ENCODE data around the gene AOX1. TPM values are rescaled to one million over a fixed set of nuclear protein-coding genes. Genes with fewer than 3 reads are reported as not detected.

AOX1 gene
- total and polyA plus RNA-seq, 2 experiments from 2014 or later = 1.4 to 5.0 TPM

DNA sequence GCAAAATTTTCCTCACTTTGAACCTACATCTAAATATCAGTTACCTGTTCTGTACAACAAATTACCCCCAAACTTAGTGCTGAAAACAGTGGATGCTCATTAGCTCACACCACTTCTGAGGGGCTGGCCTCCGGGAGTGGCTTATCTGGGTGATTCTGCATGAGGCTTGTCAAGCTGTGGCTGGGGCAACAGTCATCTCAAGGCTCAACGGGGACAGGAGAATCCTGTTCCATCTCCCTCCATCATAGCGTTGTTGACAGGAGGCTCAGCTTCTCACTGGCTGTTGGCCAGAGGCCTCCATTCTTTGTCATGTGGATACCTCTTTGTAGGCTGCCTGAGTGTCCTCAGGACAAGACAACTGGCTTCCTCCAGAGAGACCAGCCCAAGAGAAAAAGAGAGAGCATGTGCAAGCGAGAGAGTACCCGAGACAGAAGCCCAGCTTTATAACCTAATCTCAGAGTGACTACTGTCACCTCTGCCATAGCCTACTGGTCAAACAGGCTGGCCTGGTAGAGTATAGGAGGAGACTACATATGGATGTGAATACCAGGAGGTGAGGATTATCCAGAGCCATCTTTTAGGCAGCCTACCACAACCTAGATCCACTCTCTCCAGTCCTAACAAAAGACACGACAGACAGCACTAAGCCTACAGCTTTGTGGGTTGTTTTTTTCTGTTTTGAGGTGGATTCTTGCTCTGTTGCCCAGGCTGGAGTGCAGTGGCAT lies 79.1 kb downstream of the AOX1 start (continued):
- TF ChIP-seq, protein P1, sequence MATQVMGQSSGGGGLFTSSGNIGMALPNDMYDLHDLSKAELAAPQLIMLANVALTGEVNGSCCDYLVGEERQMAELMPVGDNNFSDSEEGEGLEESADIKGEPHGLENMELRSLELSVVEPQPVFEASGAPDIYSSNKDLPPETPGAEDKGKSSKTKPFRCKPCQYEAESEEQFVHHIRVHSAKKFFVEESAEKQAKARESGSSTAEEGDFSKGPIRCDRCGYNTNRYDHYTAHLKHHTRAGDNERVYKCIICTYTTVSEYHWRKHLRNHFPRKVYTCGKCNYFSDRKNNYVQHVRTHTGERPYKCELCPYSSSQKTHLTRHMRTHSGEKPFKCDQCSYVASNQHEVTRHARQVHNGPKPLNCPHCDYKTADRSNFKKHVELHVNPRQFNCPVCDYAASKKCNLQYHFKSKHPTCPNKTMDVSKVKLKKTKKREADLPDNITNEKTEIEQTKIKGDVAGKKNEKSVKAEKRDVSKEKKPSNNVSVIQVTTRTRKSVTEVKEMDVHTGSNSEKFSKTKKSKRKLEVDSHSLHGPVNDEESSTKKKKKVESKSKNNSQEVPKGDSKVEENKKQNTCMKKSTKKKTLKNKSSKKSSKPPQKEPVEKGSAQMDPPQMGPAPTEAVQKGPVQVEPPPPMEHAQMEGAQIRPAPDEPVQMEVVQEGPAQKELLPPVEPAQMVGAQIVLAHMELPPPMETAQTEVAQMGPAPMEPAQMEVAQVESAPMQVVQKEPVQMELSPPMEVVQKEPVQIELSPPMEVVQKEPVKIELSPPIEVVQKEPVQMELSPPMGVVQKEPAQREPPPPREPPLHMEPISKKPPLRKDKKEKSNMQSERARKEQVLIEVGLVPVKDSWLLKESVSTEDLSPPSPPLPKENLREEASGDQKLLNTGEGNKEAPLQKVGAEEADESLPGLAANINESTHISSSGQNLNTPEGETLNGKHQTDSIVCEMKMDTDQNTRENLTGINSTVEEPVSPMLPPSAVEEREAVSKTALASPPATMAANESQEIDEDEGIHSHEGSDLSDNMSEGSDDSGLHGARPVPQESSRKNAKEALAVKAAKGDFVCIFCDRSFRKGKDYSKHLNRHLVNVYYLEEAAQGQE (IDR thresholded peaks at IDR 0.05; ENCODE audit: unreplicated experiment) = no peak
- TF ChIP-seq, protein P2, sequence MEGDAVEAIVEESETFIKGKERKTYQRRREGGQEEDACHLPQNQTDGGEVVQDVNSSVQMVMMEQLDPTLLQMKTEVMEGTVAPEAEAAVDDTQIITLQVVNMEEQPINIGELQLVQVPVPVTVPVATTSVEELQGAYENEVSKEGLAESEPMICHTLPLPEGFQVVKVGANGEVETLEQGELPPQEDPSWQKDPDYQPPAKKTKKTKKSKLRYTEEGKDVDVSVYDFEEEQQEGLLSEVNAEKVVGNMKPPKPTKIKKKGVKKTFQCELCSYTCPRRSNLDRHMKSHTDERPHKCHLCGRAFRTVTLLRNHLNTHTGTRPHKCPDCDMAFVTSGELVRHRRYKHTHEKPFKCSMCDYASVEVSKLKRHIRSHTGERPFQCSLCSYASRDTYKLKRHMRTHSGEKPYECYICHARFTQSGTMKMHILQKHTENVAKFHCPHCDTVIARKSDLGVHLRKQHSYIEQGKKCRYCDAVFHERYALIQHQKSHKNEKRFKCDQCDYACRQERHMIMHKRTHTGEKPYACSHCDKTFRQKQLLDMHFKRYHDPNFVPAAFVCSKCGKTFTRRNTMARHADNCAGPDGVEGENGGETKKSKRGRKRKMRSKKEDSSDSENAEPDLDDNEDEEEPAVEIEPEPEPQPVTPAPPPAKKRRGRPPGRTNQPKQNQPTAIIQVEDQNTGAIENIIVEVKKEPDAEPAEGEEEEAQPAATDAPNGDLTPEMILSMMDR (conservative IDR thresholded peaks at IDR 0.05; ENCODE audit: low read depth in 2 of 2) = no peak
- no peak for TF ChIP-seq ZNF114 (CRISPR knock-in tag; IDR thresholded peaks at IDR 0.05)
- no peak for TF ChIP-seq EZH2 (IDR thresholded peaks at IDR 0.05; ENCODE audit: low read depth, unreplicated experiment)
- no peak for TF ChIP-seq STAT1 (IDR thresholded peaks at IDR 0.05; ENCODE audit: unreplicated experiment)
- no peak for TF ChIP-seq CREB1 (CRISPR knock-in tag; IDR thresholded peaks at IDR 0.05; ENCODE audit: low read depth)
- TF ChIP-seq ZNF331 (CRISPR knock-in tag; IDR thresholded peaks at IDR 0.05; ENCODE audit: low read depth) = no peak
- no peak for TF ChIP-seq JUNB (IDR thresholded peaks at IDR 0.05; ENCODE audit: unreplicated experiment)
- TF ChIP-seq POLR2AphosphoS5 (IDR thresholded peaks at IDR 0.05; ENCODE audit: low read depth) = no peak

DNA sequence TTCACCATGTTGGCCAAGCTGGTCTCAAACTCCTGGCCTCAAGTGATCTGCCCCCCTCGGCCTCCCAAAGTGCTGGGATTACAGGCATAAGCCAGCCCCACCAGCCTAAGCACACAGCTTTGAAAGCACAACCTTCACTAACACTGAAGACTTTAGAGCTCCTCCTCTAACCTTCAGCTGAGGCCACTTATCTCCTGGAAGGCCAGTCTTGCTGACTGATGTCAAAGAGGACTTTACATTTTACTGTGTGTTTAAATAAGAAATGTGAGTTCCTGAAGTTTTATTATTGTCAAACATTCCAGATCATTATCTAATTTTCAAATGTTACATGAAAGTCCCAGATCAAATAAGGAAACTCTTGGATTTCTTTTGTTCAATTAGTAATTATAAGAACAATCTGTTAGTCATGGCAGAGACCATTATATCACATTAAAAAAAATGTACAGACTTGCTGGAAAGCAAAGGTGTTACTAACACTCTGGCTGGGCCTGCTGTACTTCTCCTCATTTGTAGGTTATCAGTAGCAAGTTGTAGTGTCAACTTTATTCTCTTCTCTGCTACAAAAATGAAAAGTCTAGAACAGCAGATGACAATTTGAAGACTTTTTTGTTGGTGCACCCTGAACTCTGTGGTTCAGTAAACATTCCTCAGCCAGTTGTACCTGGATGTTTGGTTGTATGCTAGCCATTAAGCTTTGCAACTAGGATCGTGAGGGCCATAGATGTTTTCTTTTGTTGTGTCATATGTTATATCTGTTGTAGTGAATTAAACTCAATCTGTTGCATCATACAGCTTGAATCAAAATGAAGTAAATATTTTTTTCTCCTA lies 80.0 kb downstream of the AOX1 start:
- Histone ChIP-seq H4K20me1 (replicated peaks; ENCODE audit: insufficient read depth) (no peaks in the 10 kb centered on the region), H3K36me3 (ENCODE audit: insufficient read depth) (no peaks in the 10 kb centered on the region), H3K4me1 (ENCODE audit: insufficient read depth) (no peaks in the 10 kb centered on the region), H3K79me2 (replicated peaks; ENCODE audit: insufficient read depth) (no peaks in the 10 kb centered on the region), H3K9me2 (ENCODE audit: insufficient read depth) (no peaks in the 10 kb centered on the region), H3K4me2 (no peak overlapping the region), H2AFZ (no peak overlapping the region), H3F3A (replicated peaks; ENCODE audit: low read depth) (no peaks in the 10 kb centered on the region), H3K27ac (ENCODE audit: low read depth) (no peak overlapping the region), H3K27me3 (ENCODE audit: insufficient read depth) (no peaks in the 10 kb centered on the region), H3K4me3 (no peak overlapping the region)
- Mint-ChIP-seq H3K9me3 (no peaks in the 10 kb centered on the region), H3K4me1 (peaks cover 2% of the 10 kb centered on the region; the same call in 1 of the 3 replicates), H3K4me3 (no peak overlapping the region), H3K27me3 (ENCODE audit: insufficient read depth, low read depth, poor library complexity) (peaks cover 1% of the 10 kb centered on the region), H3K36me3 (ENCODE audit: low read depth) (no peaks in the 10 kb centered on the region), H3K27ac (no peak overlapping the region)
- DNase-seq (ENCODE audit: low spot score) (no peak), ATAC-seq (no peak)
- no peak for TF ChIP-seq STAT1 (IDR thresholded peaks at IDR 0.05; ENCODE audit: unreplicated experiment)
- no peak for TF ChIP-seq JUNB (IDR thresholded peaks at IDR 0.05; ENCODE audit: unreplicated experiment)
- TF ChIP-seq, protein P2 (conservative IDR thresholded peaks at IDR 0.05; ENCODE audit: low read depth in 2 of 2) = no peak
- no peak for TF ChIP-seq EZH2 (IDR thresholded peaks at IDR 0.05; ENCODE audit: low read depth, unreplicated experiment)
- TF ChIP-seq POLR2AphosphoS5 (IDR thresholded peaks at IDR 0.05; ENCODE audit: low read depth) = no peak
- TF ChIP-seq ZNF331 (CRISPR knock-in tag; IDR thresholded peaks at IDR 0.05; ENCODE audit: low read depth) = no peak
- no peak for TF ChIP-seq ZNF114 (CRISPR knock-in tag; IDR thresholded peaks at IDR 0.05)
- no peak for TF ChIP-seq NANOG (IDR thresholded peaks at IDR 0.05; ENCODE audit: borderline replicate concordance)
- no peak for TF ChIP-seq EZH2phosphoT487 (IDR thresholded peaks at IDR 0.05; ENCODE audit: unreplicated experiment)

Data from GM23338 (cell line).